ENCODE data around the gene CATSPERZ. TPM values are rescaled to one million over a fixed set of nuclear protein-coding genes. Genes with fewer than 3 reads are reported as not detected.

Gene CATSPERZ
- total RNA-seq, 2 donors from 2014 or later, result 1.4 TPM; not detected in 1

- intact Hi-C loops (cut with DNase I), result no loop called here
- DNase-seq (ENCODE audit: low spot score), result peak; percentile 43
Measured at GRCh38 chr11:64330888-64331287, 30.7 kb downstream of the CATSPERZ start.

GRCh38 chr11:64331569-64332371 lies 31.6 kb downstream of the CATSPERZ start:
- peak; percentile 92 for DNase-seq (ENCODE audit: low spot score)
- intact Hi-C loops (cut with DNase I), result no loop called here

DNA sequence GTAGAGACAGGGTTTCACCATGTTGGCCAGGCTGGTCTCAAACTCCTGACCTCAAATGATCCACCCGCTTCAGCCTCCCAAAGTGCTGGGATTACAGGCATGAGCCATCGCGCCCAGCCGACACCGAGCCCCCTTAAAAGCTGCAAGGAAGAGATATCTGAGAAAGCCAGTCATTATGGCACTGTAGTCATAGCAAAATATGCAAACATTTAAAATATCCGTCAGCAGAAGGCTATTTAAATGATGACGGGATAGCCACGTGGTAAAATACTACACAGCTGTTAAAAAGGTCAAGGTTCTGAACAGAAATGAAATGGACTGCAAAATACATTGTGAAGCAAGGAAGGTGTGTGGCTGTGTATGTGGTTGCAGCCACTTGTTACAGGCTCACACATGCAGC lies 33.4 kb downstream of the CATSPERZ start:
- intact Hi-C loops (cut with DNase I), result no loop called here
- DNase-seq (ENCODE audit: low spot score), result no peak

- intact Hi-C loops (cut with DNase I), result no loop called here
- peak; percentile 76 for DNase-seq (ENCODE audit: low spot score)
Measured at GRCh38 chr11:64334764-64335735, 34.9 kb downstream of the CATSPERZ start.

DNA sequence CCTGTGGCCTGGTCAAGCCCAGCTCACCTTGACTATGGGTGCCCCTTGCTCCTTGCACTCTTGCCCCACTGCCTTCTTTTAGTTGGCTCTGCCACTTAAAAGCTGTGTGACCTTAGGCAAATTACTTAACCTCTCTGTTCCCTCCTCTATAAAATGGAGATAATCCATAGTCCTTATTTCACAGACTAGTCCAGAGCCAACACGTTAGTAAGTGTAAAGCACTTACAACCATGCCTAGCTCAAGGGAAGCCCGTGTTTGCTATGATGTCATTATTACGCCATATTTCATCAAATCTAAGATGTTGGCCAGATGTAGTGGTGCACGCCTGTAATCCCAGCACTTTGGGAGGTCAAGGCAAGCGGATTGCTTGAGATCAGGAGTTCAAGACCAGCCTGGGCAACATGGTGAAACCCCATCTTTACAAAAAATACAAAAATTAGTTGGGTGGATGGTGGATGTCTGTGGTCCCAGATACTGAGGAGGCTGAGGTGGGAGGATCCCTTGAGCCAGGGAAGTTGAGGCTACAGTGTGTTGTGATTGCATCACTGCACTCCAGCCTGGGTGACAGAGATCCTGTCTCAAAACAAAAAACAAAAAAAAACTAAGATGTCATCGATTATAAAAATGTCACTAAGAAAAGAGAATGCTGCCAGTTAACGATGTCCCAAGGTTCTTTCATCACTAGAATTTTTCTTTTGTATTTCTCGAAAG lies 37.5 kb downstream of the CATSPERZ start:
- intact Hi-C loops (cut with DNase I), result no loop called here
- DNase-seq (ENCODE audit: low spot score), result no peak

- intact Hi-C loops (cut with DNase I), result no loop called here
- no peak for DNase-seq (ENCODE audit: low spot score)
Measured at GRCh38 chr11:64338716-64339115, 38.6 kb downstream of the CATSPERZ start.

- intact Hi-C loops (cut with DNase I), result no loop called here
- no peak for DNase-seq (ENCODE audit: low spot score)
Measured at GRCh38 chr11:64339286-64339685, 39.1 kb downstream of the CATSPERZ start.

- intact Hi-C loops (cut with DNase I), result no loop called here
- peak; percentile 92 for DNase-seq (ENCODE audit: low spot score)
Measured at GRCh38 chr11:64339754-64340408, 39.7 kb downstream of the CATSPERZ start, which contains the start of gene CCDC88B. CCDC88B (plus strand) TSS chr11:64340204; CDS start chr11:64340267, 63 bp downstream.

- intact Hi-C loops (cut with DNase I), result no loop called here
- peak; percentile 87 for DNase-seq (ENCODE audit: low spot score)
Measured at GRCh38 chr11:64340671-64341335, 40.6 kb downstream of the CATSPERZ start.

- intact Hi-C loops (cut with DNase I), result no loop called here
Measured at GRCh38 chr11:64341429-64341828, 41.3 kb downstream of the CATSPERZ start.

DNA sequence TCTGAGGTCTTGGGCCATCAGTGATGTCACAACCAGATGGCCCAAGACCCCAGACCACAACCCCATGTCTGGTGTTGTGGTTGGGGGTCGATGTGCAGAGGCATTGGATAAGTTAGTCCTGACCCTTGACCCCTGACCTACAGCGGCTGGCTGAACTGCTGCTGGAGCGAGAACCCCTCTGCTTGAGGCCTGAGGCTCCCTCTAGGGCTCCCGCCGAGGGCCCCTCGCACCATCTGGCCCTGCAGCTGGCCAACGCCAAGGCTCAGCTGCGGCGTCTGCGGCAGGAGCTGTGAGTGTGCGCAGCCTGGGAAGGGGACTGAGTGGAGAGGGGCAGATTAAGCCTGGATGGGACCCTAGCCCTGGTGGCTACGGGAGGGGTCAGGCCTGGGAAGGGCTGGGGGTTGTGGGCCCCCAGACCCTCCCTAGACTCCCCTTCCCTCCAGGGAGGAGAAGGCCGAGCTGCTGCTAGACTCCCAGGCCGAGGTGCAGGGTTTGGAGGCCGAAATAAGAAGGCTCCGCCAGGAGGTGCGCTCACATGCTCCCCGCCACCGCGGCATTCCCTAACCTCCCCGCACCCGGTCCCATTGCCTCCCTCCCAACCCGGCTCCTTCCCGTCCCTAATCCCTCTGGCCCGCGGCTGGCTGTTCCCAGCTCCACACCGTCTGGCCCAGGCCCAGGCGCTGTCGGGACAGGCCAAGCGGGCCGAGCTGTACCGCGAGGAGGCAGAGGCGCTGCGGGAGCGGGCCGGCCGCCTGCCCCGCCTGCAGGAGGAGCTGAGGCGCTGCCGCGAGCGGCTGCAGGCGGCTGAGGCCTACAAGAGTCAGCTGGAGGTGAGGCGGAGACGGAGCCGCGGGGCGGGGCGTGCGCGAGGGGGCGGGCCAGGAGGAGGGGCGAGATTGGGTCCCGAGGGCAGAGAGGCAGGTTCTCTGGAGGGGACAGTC lies 42.0 kb downstream of the CATSPERZ start:
- DNase-seq (ENCODE audit: low spot score), result peak; percentile 97
- intact Hi-C loops (cut with DNase I), result no loop called here

More at GRCh38 chr11:64341429-64341828, 41.3 kb downstream of the CATSPERZ start:
- peak; percentile 80 for DNase-seq (ENCODE audit: low spot score)

DNA sequence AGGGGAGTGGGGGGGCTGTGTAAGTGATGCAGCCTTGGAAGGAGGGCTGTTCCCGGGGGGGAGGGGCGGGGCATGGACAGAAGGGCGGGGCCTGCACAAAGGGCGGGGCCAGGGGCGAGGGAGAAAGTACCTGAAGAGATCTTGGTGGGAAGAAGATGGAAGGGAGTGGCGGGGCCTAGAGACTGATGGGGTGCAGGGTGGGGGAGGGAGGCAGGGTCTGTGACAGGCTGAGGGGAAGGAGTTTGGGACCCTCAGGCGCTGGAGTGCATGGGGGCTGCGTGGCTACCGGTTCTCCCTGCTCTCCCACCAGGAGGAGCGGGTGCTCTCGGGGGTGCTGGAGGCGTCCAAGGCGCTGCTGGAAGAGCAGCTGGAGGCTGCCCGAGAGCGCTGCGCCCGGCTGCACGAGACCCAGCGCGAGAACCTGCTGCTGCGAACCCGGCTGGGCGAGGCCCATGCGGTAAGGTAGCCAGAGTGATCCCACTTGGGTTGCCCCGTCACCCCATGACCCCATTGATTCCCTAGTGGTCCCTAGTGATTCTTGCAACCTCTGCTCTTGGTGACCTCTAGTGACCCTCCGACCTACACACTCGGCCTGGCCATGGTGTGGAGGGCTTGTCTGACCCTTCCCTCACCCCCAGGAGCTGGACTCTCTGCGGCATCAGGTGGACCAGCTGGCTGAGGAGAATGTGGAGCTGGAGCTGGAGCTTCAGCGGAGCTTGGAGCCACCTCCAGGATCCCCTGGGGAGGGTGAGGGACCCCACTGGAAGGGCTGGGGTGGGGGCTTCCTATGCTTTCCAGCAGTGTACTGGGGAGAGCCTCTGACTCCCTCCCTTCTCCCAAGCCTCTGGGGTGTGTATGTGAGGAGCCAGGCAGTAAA lies 42.9 kb downstream of the CATSPERZ start:
- intact Hi-C loops (cut with DNase I), result no loop called here
- DNase-seq (ENCODE audit: low spot score), result no peak

DNA sequence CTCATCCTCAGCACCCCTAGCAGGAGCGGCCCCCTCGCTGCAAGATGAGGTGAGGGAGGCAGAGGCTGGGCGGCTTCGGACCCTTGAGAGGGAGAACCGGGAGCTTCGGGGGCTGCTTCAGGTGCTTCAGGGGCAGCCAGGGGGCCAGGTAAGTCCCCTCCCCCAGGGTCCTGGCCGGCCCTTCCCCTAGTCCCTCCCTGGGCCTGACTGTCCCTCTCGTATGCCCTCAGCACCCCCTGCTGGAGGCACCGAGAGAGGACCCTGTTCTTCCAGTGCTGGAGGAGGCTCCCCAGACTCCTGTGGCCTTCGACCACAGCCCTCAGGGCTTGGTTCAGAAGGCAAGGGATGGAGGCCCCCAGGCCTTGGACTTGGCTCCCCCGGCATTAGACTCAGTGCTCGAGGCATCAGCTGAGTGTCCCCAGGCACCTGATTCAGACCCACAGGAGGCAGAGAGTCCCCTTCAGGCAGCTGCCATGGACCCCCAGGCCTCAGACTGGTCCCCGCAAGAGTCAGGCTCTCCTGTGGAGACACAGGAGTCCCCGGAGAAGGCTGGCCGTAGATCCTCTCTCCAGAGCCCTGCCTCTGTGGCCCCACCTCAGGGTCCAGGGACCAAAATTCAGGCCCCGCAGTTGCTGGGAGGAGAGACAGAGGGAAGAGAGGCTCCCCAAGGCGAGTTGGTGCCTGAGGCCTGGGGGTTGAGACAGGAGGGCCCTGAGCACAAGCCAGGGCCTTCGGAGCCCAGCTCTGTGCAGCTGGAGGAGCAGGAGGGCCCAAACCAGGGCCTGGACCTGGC lies 43.8 kb downstream of the CATSPERZ start:
- DNase-seq (ENCODE audit: low spot score), result no peak
- intact Hi-C loops (cut with DNase I), result no loop called here

DNA sequence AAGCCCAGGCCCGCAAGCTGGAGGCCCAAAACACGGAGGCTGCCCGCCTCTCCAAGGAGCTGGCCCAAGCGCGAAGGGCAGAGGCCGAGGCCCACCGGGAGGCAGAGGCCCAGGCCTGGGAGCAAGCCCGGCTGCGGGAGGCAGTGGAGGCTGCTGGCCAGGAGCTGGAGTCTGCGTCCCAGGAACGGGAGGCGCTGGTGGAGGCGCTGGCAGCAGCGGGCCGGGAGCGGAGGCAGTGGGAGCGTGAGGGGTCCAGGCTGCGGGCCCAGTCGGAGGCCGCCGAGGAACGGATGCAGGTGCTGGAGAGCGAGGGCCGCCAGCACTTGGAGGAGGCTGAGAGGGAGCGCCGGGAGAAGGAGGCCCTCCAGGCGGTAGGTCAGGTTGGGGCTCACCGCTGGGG lies 44.6 kb downstream of the CATSPERZ start:
- DNase-seq (ENCODE audit: low spot score), result no peak

DNA sequence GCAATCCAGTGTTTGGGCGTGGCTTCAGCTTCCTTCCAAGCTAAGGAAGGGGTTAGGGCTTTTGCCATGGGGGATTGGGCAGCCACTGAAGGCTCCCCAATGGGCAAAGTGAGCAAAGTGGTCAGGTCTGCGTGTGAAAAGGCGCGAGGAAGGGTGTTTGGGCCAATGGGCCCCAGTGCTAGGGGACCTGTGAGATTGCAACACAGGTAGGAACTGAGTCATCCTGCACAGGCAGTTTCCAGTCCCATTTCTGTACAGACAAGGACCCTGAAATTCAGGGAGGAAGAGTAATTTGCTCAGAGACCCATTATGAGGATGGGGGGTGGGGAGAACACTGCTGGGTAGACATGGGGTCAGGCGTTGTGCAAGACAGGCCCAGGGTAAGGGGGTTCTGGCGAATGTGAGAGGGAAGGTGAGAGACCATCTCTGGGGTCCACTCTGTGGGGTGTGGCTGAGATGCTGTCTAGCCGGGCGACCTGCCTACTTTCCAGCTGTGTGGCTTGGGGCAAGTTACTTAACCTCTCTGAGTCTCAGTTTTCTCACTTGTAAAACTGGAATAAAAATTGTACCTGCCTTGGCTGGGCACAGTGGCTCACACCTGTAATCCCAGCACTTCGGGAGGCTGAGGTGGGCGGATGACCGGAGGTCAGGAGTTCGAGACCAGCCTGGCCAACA lies 47.2 kb downstream of the CATSPERZ start:
- intact Hi-C loops (cut with DNase I), result no loop called here
- no peak for DNase-seq (ENCODE audit: low spot score)

More for the DNA sequence above, 44.6 kb downstream of the CATSPERZ start:
- intact Hi-C loops (cut with DNase I), result no loop called here

Data from posterior vena cava (tissue), 2 donors.